ENCODE results near the gene MAPKBP1.

The MAPKBP1 gene

DNA sequence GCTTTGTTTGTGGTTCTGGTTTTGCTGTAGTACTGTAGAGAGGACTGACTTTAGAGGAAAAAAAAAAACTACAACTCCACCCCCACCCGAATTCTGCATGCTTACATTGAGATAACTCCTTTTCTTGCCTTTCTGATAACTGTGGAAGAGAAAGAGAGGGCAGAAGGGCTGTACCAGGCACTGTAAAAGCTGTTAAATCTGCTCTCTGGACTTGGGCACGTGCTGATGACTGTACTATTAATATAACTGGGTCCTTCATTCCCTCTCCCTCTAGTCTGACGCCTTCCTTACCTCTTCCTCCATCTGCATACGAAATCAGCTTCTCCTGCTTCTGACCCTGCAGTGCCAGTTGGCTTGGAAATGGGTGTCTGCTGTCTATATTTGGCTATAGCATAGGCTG is 15.0 kb downstream of the MAPKBP1 start:
- no peak for DNase-seq

DNA sequence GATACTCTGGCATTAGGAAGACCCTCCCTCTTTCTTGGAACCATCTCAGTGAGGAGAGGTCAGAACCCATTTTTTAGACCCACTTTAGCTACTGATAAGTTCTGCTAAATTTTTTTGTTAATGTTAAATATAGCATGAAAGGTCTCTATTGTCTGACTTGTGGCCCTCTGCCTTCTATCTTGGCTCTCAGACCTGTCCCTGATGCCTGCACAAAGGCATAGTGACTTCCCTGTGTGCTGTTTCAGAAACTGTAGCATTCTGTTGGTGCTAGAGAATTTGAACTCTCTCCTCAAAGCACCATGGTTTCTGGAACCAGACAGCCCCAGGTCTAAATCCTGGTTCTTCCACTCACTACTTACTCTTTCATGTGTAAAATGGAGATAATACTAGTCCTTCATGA is 15.4 kb downstream of the MAPKBP1 start:
- no peak for DNase-seq

DNA sequence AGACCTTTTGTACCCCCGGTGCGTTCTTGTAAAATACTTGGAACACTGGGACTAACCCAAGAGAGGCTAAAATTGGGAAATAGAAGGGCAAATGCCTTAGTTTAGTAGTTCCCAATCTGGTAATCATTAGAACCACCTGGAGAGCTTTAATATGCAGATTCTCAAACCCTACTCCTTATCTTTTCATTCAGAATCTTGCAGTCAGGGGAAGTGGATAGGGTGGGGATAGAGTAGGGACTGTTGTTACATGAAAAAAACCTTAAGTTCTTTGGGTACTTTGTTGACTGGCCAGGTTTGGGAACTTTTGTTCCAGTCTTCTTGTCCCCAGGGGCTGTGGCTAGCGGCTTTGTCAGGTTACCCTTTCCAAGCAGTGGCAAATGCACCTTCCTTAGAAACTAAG is 15.9 kb downstream of the MAPKBP1 start:
- no peak for DNase-seq

DNA sequence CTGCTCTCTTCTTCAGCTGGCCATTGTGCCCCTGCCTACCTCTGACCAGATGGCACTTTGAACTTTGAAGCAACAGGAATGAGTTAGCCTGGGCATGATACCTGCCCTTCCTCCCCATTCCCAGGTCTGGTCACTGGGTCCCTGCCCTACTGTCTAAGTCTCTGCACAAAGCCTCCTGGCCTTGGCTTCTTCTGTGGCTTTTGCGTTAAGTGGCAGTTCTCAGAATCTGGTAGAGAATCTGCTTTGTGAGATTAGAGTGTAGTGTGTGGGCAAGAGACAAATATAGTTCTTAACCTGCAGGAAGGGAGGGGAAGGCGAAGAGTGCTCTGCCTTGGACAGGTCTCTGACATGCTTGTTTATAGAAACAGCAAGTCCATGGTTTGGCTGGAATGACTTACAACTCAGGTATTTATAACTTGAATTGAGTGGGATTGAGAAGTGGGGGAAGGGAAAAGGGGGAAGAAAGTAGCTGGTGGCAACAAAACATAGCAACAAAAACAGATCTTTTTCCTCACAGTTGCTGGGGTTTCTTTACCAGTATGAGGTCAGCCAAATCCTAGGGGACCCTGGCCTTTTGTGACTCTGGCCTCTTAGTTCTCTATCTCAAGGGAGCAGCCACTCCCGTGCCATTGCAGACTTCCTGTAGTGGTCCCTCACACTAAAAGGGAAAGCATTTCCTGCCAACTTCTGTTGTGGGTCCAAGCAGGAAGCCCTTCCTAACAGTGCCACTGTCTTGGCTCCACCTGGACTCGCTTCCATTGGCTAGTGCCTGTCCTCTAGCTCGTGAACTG is 16.7 kb downstream of the MAPKBP1 start:
- DNase-seq = no peak

DNA sequence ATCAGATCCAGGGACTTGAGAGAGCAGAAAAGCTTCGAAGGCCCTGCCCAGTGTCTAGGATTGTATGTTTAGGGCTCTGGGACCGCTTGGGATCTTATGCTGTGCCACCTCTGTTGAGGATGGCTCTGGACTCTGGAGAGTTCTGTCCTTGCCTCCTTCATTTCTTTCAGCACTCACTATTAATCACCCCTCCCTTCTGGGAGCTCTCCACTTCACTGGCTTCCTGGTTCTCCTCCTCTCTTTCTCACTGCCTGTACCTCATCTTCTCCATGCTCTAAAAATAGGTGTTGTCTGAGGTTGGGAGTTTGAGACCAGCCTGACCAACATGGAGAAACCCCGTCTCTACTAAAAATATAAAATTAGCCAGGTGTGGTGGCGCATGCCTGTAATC is 17.3 kb downstream of the MAPKBP1 start:
- DNase-seq = no peak

DNA sequence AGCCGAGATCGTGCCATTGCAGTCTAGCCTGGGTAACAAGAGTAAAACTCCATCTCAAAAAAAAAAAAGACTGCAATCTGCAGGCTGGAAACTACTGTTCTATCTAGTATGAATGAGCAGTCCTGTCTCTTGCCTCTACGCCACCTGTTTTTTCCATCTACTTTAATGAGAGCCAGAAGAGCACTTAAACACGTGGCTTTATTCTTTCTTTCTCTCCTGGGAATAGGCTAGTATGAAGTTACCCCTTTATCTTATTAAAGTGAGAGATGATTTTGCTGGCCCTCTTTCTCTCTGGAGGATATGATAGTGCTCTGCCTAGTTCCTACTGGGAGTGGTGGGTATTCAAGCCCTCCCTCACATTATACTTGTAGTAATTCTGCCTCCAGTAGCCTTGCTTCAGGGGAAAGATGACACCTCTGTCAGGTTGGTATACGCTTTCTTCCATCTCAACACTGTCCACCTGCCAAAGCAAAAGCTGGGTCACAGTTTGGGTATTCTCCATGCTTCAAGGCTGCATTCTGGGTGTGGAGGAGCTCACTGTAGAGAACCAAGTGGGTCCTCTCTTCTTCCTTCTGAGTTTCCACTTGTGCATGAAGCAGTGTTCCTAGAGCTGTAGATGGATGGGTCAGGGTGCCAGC is 17.8 kb downstream of the MAPKBP1 start:
- no peak for DNase-seq

DNA sequence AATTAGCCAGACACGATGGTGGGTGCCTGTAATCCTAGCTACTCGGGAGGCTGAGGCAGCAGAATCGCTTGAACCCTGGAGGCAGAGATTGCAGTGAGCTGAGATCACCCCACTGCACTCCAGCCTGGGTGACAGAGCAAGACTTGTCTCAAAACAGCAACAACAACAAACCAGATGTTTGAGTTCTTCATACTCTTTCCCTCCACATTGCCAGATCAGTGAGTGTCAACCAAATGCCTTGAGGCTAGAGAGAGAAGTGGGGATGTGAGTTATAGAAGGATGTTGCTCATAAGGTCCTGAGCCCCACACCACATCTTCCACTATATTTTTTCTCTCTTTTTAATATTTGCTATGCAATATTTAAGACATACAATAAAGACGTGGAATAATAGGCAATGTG is 19.8 kb downstream of the MAPKBP1 start:
- DNase-seq = no peak

DNA sequence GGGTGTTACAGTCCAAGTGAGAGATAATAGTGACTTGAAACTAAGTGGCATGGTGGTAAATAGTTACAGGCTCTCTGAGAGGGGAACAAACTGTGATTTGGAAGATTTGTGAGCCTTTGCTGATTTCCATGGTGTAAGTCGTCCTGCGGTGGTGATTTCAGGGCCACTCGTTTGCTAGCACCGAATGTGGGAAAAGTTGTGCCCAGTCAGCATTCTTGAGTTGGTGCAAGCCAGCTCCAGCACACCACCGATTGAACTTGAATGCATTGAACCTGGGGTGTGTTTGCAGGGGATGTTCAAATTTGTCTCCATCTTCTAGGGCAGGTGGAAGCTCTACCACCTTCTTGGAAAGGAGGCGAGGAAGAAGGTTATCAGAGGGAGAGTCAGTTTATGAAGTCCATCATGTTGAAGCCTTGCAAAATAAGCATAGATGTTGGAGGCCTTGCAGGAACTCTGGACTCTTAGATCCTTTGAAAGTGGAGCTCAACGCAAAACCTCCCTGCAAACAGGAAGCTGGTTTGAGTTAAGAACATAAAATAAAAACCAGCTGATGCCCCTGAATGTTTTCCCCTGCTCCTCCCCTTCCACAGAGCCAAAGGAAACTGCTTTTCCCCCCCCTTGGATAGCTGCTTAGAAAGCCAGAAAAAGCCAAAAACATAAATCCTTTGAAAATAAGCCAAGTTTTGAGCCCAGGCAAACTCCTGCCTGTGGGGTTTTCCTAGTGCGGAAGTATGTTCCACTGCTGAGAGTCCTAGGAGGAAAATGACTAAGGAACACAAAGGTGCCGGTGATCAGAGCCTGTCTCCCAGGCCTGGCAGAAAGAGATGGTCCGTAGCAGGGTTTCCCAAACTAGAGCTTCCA is 21.9 kb downstream of the MAPKBP1 start:
- no peak for DNase-seq

DNA sequence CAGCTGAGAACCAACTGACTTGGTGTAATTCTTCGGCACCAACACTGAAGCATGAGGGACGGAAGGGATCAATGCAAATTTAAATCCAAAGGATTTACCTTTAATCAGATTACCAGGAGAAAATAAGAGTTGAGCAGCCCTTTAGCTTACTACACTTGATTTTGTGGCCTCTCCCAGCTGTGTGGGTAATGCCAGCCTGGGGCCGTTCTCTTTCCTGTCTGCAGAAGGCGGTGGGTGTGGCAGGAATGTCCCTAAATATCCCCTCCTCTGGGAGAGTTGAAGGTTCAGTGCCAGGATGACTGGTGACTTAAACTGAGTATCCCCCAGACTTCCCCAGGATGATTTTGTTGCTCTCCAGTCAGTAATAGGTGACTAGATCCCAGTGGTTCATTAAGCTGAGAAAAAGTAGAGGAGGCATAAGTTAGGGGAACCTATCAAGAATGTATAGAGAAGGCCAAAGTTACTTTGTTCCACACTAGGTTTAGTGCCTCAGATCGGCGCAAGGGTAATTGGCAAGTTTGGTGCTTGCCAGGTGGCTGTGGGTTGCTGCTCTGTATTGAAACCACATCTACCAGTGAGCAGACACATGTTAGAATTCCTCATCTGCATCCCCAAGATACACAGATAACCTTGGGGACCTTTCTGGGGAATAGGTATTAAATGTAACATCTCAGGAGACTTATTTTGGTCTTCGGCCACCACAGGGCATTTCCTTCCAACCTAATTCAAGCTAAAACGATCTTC is 23.1 kb downstream of the MAPKBP1 start:
- DNase-seq = no peak

DNA sequence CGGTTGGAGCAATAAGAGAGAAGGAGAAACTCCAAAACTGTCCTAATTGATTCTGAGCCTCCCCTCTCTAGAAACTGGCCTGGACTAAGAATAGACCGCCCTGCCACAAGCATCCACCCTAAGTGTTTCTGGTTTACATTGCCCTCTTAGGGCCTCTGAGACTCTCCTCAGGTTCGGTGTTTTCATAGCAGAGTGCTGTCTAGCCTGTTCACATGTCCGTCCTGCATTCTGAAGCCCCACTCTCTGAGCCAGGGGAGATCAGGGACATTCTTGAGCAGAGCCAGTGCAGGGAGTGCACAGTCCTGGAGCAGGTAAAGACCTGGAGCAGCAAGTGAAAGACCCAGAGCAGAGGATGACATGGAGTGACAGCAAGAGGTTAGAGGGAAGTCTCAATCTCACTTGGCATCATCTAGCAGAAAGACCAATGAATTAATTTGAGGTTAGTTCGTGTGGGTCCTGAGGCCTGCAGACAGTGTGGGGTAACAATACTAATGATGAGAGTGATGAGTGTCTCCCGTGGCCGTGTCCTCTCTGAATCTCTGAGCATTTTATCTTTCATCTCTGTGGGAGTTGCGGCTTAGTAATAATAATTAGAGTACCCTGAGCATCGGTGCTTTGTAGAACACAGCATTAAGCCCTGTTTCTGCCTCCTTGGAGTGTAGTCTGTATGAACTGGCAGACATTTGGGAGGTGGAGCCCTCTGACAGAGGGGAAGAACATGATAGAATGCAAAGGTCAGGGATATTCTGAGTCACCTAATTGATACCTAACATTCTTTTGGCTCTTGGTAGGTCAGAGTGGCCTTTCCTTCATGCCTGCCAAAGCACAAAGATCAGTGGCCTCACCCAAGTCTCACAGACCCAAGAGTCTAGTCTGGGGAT is 24.6 kb downstream of the MAPKBP1 start:
- no peak for DNase-seq

DNA sequence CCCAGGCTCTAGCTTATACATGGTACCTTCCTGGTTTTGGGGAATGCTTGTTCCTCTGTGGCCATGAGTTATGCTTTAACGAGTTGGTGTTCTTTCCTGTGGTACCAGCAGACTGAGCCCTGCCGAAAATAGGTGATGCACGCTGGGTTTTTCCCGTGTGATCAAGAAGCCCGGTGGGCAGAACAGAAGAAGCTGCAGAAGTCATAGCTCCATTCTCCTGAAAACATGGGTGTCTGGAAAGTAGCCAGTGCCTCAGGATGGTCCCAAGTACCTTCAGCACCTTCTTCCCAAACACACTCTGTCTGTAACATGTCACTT is 25.2 kb downstream of the MAPKBP1 start:
- no peak for DNase-seq

DNA sequence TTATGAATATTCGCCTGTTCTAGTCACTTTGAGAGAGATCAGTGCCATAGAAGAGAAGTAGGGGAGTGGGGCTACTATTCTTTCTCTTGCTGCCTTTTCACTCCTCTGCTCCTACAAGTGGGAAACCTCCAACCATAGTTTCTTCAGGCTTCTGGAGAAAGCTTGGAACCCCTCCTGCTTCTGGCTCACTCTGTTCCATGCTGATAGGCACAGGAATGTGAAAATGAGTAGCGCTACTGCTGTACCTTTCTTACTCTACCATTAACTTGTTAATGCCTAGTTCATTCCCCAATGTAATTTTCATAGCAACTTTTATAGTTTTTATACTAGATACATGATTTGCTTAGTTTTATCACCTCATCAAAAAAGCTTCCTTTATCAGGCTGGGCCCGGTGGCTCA is 26.9 kb downstream of the MAPKBP1 start:
- no peak for DNase-seq

DNA sequence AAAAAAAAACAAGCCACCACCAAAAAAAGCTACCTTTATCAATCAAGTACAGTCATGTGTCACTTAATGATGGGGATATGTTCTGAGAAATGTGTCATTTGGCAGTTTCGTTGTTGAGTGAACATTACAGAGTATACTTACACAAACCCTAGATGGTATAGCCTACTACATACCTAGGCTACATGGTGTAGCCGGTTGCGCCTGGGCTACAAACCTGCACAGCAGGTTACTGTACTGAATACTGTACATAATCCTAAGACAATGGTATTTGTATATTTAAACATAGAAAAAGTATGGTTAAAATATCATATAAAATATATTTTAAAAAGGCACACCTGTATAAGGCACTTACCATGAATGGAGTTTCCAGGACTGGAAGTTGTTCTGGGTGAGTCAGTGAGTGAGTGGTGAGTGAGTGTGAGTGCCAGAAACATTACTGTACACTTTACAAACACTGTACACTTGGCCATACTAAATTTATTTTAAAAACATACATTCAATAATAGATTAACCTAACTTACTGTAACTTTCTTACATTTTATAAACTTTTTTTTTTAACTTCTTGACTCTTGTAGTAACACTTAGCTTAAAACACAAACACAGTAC is 27.7 kb downstream of the MAPKBP1 start:
- DNase-seq = no peak

DNA sequence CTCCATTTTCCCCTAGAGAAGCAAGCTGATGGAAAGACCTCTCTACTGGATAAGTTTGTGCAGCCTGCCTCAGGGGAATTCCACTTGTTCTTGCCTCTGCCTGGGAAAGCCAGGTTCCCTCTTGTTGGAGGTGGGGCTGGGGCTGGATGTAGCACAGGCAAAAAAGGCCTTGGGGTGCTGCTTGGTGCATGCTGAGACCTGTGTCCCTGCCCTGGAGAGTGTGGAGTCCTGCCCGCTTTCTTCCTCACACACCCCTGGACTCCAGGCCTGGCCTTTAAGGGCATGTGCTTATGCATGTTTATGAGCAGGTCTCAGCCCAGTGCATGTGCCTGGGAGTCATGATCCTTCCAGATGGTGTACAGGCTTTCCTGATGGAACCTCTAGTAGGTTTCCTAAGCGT is 30.1 kb downstream of the MAPKBP1 start:
- DNase-seq = no peak

DNA sequence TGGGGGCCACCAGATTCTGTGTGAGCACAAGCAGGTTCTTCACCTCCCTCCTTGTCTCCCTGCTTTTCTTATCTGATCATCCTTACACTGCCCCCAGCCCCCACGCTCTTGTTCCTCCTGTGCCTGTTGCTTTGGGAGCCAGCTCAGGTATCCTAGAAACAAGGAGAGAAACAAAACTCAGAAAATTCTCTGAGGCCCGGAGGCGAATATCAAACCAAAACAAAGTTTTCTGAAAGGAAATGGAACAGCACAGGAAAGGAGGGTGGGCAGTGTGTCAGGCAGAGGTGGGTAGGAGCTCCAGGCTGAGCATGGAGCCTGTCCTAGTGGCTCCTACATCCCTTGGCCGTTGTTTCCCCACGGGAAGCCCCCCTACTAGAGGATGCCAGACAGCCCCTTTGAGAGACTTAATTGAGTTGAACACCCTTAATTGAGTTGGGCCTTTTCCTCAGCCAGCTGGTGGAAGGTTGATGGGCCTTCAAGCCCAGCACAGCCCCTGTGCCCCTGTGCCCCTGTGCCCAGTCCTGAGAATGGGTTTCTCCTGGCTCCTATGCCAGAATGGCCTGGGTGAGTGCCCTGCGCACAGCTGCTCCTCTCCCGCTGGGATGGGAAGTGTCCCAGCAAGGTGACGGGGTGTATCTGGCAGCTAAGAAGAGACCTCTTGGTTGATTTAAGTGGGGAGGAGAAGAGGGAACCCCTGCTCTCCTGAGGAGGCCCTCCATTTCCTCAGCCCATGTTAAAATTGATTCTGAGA is 30.8 kb downstream of the MAPKBP1 start:
- no peak for DNase-seq

DNA sequence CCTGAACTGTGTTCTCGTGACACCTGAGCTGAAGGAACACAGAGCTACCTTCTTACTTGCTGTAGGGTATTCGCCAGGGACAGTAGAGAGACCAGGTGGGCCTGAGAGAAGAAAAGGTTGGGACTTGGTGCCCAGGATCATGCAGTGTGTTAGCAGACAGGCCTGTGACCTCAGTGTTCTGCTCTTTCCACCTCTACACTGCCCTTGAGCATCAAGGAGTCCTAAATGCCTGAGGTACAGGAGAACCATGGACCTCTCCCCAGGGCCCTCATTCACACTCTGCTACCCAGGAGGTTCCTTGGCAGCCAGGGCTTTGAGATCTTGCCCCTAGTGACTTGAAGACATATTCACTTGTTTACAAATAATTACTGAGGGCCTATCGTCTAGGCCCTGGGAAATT is 31.4 kb downstream of the MAPKBP1 start:
- DNase-seq = no peak

DNA sequence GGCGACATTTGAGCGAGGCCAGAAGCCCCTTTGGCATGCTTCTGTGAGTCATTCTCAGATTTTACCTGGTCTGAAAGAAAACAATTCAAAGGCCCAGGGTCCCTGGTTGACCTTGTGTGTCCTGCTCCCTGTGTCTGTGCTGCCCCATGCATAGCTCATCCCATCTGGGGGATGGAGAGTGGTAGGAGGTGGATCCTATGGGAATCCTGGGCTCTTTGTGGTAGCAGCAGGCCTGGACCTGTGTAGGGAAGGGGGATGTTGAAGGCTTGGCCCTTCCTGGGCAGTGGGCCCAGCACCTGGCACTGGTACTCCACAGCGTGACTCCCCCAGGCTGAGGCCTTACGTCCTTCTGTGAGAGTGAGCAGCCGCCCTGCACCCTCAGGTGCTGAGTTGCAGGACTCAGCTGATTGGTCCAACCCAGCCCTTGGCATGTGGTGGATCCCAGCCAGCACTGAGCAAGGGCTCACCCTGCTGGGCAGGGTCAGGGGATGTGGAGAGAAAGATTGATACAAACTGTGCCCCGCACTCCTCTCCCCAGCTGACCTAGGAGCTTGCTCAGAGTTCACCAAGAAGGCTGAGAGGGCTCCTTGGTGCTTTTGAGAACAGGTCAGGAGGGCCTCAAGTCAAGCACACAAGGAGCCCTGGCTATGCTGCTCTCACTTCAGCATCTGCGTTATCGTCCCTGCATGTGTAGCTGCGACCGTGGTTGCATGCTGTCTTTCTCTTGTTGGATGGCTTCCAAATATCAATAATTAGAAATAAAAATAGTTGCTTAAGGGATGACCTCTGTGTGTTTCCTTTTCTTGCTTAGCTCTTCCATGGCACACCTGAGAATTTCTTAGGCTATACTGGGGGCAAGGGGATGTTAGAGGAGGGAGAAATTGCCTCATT is 32.3 kb downstream of the MAPKBP1 start:
- DNase-seq = no peak

DNA sequence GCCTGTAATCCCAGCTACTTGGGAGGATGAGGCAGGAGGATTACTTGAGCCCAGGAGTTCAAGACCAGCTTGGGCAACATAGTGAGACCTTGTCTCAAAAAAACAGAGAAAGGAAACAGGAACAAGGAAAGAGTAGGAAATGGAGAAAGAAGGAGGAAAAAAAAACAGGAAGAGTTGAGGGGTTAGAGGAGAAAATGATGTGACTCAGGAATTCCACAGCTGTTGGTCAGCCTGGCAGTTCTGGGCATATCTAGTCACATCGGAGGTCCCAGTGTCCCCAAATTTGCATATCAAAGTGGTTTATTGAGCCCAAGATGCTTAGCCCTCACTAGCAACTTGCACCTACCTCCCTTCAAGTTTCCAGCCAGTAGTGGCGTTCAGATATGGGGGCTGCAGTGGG is 34.8 kb downstream of the MAPKBP1 start:
- DNase-seq = no peak

DNA sequence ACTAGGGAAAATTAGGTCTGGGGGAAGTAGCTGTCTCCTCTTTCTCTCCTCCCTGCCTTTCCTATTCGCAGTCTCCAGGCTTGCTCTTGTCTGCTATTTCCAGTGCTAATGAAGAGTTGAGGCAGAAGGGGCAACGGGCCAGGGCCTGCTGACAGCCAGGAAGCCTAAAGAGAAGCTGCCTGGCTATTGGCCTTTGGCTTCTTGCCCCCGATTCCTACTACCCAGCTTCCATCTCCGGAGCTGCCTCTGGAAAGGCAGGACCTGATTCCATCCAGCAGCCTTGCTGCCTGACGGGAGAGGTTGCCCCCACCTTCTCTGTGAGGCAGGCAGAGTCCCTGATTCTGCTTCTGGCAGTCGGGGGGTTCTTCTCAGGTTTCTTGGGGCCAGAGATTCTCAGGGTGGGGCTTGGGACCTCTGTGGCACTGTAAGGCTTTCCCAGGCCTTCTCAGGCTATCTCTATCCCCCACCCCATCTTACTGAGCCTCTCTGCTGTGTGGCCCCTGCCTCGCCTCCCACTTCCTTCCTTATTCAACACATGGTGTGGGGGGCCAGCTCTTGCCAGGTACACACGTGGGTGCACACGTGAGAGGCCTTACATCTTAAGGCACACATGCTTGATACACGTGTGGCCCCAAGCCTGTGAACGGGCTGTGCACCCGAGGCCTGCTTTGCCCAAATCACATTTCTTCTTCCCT is 35.4 kb downstream of the MAPKBP1 start:
- no peak for DNase-seq

Measured in activated CD4-positive, alpha-beta T cell treated with anti-CD3 and anti-CD28 coated beads, Interleukin-2, amount 50 U/mL, for 48 hours (primary cell).